IPS-18a (cell line): ENCODE results near the gene ATF6.
"Not testable (repeated sequence)": the region's sequence is repeated elsewhere in the genome, so short reads cannot be mapped to it uniquely, and the experiment has no call there.

Experiments used
- H3K27ac ChIP-seq: one replicate; pipeline ENCODE4 v1.5.1; 2013; ENCODE audit warnings: low read length
- H3K27me3 ChIP-seq: one replicate; pipeline ENCODE4 v1.6.1; 2013; ENCODE audit warnings: mild to moderate bottlenecking, low read length; ENCODE audit not compliant: control insufficient read depth, insufficient read depth
- H3K36me3 ChIP-seq: one replicate; pipeline ENCODE4 v1.6.1; 2013; ENCODE audit warnings: low read depth, low read length; ENCODE audit not compliant: control insufficient read depth
- H3K4me1 ChIP-seq: one replicate; pipeline ENCODE4 v1.6.1; 2013; ENCODE audit warnings: low read depth, low read length; ENCODE audit not compliant: control insufficient read depth
- H3K4me3 ChIP-seq: one replicate; pipeline ENCODE4 v1.5.1; 2013; ENCODE audit warnings: low read length
- H3K9ac ChIP-seq: one replicate; pipeline ENCODE4 v1.6.1; 2013; ENCODE audit warnings: mild to moderate bottlenecking, low read length, moderate library complexity
- H3K9me3 ChIP-seq: one replicate; pipeline ENCODE4 v1.6.1; 2013; ENCODE audit warnings: low read depth, low read length; ENCODE audit not compliant: control insufficient read depth

The ATF6 gene

GRCh38 chr1:161738627-161739287 lies 27.4 kb upstream of the ATF6 start:
- H3K36me3 ChIP-seq: no peaks in the 10 kb centered on the region
- no peak overlapping the region for H3K4me3 ChIP-seq
- H3K9ac ChIP-seq: no peak overlapping the region
- H3K27me3 ChIP-seq: no peaks in the 10 kb centered on the region
- no peak overlapping the region for H3K27ac ChIP-seq
- H3K9me3 ChIP-seq: no peaks in the 10 kb centered on the region
- H3K4me1 ChIP-seq: peaks cover 18% of the 10 kb centered on the region

- no peak overlapping the region for H3K27ac ChIP-seq
- no peak overlapping the region for H3K4me3 ChIP-seq
- H3K9ac ChIP-seq: no peak overlapping the region
- no peaks in the 10 kb centered on the region for H3K27me3 ChIP-seq
- peaks cover 18% of the 10 kb centered on the region for H3K4me1 ChIP-seq
- H3K36me3 ChIP-seq: no peaks in the 10 kb centered on the region
- H3K9me3 ChIP-seq: no peaks in the 10 kb centered on the region
These were observed 26.1 kb upstream of the ATF6 start for GRCh38 chr1:161739865-161740566.

DNA sequence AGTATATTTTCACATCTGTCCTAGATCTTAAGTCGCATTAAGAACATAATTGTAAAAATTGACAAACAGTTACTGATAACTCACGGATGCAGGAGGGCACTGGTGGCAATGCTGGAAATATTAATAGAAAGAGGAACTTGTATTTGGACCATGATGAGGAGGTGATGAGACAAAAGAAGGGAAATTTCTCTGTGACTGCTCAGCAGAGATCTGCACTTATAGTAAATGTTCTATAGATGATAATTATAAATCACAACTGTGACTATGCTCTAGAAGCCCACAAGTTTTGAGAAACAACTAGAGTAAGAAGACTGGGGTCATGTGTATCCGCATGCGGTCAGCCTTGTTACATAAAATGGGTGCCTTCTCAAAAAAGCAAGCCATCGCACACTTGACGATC lies 25.2 kb upstream of the ATF6 start:
- no peak overlapping the region for H3K27ac ChIP-seq
- H3K9me3 ChIP-seq: no peaks in the 10 kb centered on the region
- no peaks in the 10 kb centered on the region for H3K27me3 ChIP-seq
- H3K4me3 ChIP-seq: no peak overlapping the region
- H3K36me3 ChIP-seq: no peaks in the 10 kb centered on the region
- H3K9ac ChIP-seq: no peak overlapping the region
- peaks cover 18% of the 10 kb centered on the region for H3K4me1 ChIP-seq

GRCh38 chr1:161743231-161743630 lies 22.9 kb upstream of the ATF6 start:
- Histone ChIP-seq H3K36me3 (no peaks in the 10 kb centered on the region), H3K27ac (no peak overlapping the region), H3K4me3 (no peak overlapping the region), H3K4me1 (no peaks in the 10 kb centered on the region), H3K9ac (no peak overlapping the region), H3K27me3 (no peaks in the 10 kb centered on the region), H3K9me3 (no peaks in the 10 kb centered on the region)

- H3K9ac ChIP-seq: no peak overlapping the region
- no peaks in the 10 kb centered on the region for H3K9me3 ChIP-seq
- H3K4me3 ChIP-seq: no peak overlapping the region
- peaks cover 18% of the 10 kb centered on the region for H3K36me3 ChIP-seq
- H3K27ac ChIP-seq: no peak overlapping the region
- H3K27me3 ChIP-seq: no peaks in the 10 kb centered on the region
- H3K4me1 ChIP-seq: peaks cover 7% of the 10 kb centered on the region
These were observed 18.3 kb upstream of the ATF6 start for GRCh38 chr1:161747801-161748200.

- peak within 1 kb of the TSS; percentile 98 for H3K9ac ChIP-seq
- H3K4me1 ChIP-seq: peaks cover 7% of the 10 kb centered on the region
- H3K36me3 ChIP-seq: peaks cover 34% of the 10 kb centered on the region
- peak within 1 kb of the TSS; percentile 97 for H3K4me3 ChIP-seq
- no peaks in the 10 kb centered on the region for H3K9me3 ChIP-seq
- no peaks in the 10 kb centered on the region for H3K27me3 ChIP-seq
- peak within 1 kb of the TSS; percentile 96 for H3K27ac ChIP-seq
These were observed 16.4 kb upstream of the ATF6 start, which contains the start of gene DUSP12 for GRCh38 chr1:161749509-161750407. Gene DUSP12 (plus strand): TSS chr1:161749786. CDS start chr1:161749802, 16 bp downstream.

DNA sequence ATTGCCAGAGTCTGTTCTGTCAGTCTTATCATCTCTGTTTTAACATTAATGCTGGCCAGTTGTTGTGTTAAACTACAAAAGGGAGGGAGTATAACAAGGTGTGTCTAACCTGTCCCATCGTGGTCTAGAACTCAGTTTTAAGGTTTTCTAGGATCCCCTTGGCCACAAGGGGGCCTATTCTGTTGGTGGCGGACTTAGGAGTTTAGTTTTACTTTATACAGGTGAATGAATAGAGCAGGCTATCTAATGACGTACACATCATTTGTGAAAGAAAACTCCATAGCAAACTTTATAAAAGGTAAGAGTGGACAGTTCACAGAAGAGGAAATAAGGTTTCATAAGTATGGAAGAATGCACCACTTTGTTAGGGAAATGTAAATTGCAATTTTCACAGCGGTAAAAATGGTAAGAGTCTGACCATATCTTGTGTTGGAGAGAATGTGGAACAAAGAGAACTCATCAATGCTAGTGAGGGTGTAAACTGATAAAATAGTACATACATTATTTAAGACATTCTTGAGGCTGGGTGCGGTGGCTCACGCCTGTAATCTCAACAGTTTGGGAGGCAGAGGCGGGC lies 2.5 kb upstream of the ATF6 start:
- Histone ChIP-seq H3K9ac (no peak overlapping the region), H3K4me3 (no peak overlapping the region), H3K27me3 (no peaks in the 10 kb centered on the region), H3K9me3 (no peaks in the 10 kb centered on the region), H3K27ac (no peak overlapping the region), H3K4me1 (peaks cover 4% of the 10 kb centered on the region), H3K36me3 (peaks cover 3% of the 10 kb centered on the region)

GRCh38 chr1:161768461-161768860 lies 2.3 kb downstream of the ATF6 start:
- Histone ChIP-seq H3K36me3 (no peaks in the 10 kb centered on the region), H3K4me3 (no peak overlapping the region), H3K27ac (no peak overlapping the region), H3K4me1 (peaks cover 4% of the 10 kb centered on the region), H3K9ac (no peak overlapping the region), H3K27me3 (no peaks in the 10 kb centered on the region), H3K9me3 (no peaks in the 10 kb centered on the region)

DNA sequence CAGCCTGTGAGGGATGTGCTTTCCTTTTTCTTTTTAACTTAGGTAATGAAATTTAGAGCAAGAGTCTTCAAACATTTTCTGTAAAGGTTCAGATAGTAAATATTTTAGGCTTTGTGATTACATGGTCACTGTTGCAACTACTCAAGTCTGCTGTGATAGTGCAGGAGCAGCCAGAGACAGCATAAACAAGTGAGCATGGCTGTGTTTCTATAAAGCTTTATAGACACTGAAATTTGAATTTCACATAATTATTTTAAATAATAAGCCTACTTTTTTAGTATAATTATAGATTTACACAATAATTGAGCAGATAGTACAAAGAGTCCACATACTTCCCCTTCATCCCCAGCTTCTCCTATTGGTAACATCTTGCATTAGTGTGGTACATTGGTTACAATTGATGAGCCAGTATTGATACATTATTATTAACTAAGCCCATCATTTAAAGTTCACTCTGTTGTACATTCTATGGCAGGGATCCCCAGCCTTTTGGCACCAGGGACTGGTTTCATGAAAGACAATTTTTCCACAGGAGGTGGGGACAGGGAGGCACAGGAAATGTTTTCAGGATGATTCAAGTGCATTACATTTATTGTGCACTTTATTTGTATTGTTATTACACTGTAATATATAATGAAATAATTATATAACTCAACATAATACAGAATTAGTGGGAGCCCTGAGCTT lies 3.0 kb downstream of the ATF6 start:
- no peaks in the 10 kb centered on the region for H3K27me3 ChIP-seq
- H3K27ac ChIP-seq: no peak overlapping the region
- H3K4me1 ChIP-seq: peaks cover 4% of the 10 kb centered on the region
- H3K36me3 ChIP-seq: no peaks in the 10 kb centered on the region
- H3K9me3 ChIP-seq: no peaks in the 10 kb centered on the region
- H3K4me3 ChIP-seq: no peak overlapping the region
- no peak overlapping the region for H3K9ac ChIP-seq

DNA sequence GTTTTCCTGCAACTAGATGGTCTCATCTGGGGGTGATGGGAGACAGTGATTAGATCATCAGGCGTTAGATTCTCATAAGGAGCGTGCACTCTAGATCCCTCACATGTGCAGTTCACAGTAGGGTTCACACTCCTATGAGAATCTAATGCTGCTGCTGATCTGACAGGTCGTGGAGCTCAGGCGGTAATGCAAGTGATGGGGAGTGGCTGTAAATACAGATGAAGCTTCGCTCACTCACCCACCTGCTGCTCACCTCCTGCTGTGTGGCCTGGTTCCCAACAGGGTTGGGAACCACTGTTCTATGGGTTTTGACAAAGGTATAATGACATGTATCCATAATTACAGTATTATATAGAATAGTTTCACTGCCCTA lies 3.5 kb downstream of the ATF6 start:
- not testable (repeated sequence) for H3K27ac ChIP-seq, H3K9ac ChIP-seq, H3K9me3 ChIP-seq, H3K27me3 ChIP-seq, H3K4me3 ChIP-seq, H3K4me1 ChIP-seq, H3K36me3 ChIP-seq

GRCh38 chr1:161770250-161770649 lies 4.1 kb downstream of the ATF6 start:
- H3K27ac ChIP-seq: no peak overlapping the region
- H3K27me3 ChIP-seq: no peaks in the 10 kb centered on the region
- no peaks in the 10 kb centered on the region for H3K36me3 ChIP-seq
- H3K4me3 ChIP-seq: no peak overlapping the region
- H3K4me1 ChIP-seq: peaks cover 1% of the 10 kb centered on the region
- no peaks in the 10 kb centered on the region for H3K9me3 ChIP-seq
- H3K9ac ChIP-seq: no peak overlapping the region
